Fibroblast of villous mesenchyme (primary cell): Measurements from ENCODE around the gene NOPCHAP1. TPM values are rescaled to one million over a fixed set of nuclear protein-coding genes. Genes with fewer than 3 reads are reported as not detected.

Experiments
- DNase-seq: peaks from one replicate; pipeline ENCODE4 v3.0.0-alpha.2; 2010; ENCODE audit warnings: low read depth
- H3K4me3 ChIP-seq: 2 replicates; pipeline ENCODE4 v1.5.1; 2011; ENCODE audit warnings: low read depth, mild to moderate bottlenecking, low read length
- CTCF ChIP-seq: IDR thresholded peaks from 2 replicates; pipeline ENCODE4 v1.5.1; 2012; ENCODE audit warnings: low read depth, mild to moderate bottlenecking, low read length; ENCODE audit not compliant: insufficient read depth
- total RNA-seq: library from RNA; depleted of rRNA; stranded (reverse); fragments of >200 nt; gene quantifications from 2 replicates; pipeline ENCODE4 v1.2.3, GENCODE V29; 2012

The NOPCHAP1 gene
- total RNA-seq, 1 donor = 7.8 TPM

GRCh38 chr12:105018012-105018411, 31.9 kb downstream of the NOPCHAP1 start:
- no peak for TF ChIP-seq CTCF
- peak; percentile 6 for DNase-seq
- no peak overlapping the region for H3K4me3 ChIP-seq

DNA sequence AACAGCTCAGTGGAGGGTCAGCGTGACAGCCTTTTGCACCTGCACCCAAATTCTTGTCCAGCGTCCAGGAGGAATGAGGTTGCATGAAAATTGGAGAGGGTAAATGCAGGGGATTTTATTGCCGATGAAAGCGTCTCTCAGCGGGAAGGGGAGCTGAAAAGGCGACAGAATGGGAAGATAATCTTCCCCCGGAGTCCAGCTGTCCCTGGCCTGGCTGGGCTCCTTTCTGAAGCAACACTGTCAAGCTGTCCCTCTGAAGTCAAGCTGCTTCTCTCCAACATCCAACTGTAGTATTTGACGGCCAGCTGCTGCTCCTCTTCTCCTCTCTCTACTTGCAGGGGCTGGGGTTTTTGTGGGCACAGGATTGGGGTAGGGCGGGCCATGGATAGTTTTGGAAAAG, 32.7 kb downstream of the NOPCHAP1 start:
- no peak overlapping the region for H3K4me3 ChIP-seq
- no peak for TF ChIP-seq CTCF
- no peak for DNase-seq

DNA sequence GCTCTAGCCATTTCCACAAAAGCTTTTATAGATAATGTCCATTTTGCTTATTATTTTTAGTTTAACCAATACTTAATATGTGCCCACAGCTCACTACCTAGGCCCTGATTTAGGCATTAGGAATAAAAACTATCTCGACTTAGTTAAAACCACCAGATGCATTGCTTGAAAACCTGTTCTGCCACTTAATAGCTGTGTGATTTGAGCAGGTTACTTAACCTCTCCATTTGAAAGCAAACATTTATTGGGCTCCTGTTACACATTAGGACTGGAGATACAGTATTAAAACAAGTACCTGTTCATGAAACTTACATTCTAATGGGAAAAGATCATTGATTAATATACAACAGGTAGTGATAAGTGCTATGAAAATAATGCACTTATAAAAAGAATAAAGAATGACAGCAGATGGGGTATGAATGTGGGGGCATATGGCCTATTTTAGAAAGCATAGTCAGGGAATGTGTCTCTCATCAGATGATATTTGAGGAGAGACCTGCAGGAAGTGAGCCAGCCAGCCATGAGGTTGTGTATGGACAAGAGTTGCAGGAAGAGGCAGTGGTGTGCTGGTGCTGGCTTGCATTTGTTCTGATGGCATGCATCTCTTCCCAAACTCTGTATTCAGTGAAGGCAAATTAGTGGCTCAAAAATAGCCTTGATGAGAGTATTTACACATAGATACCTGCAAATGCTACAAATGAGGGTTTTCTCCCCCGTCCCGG, 34.3 kb downstream of the NOPCHAP1 start:
- H3K4me3 ChIP-seq = no peak overlapping the region
- no peak for DNase-seq
- no peak for TF ChIP-seq CTCF

DNA sequence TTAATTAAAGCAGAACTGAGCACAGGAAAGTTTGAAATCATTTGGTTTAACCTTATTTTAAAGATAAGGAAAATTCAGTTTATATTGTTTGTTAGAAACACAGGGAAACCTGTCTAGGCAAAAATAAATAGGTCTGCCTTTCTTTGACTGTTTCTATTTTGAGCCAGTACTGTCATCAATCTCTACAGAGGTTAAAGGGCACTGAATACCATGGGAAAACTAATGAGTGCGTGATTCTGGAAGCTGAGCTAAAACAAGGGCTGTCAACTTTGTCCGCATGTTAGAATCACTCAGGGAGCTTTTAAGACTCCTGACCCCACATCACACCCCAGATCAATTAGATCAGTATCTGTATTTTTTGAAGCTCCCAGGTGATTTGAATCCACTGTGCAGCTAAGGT, 38.8 kb downstream of the NOPCHAP1 start:
- DNase-seq = no peak
- no peak overlapping the region for H3K4me3 ChIP-seq
- TF ChIP-seq CTCF = no peak

DNA sequence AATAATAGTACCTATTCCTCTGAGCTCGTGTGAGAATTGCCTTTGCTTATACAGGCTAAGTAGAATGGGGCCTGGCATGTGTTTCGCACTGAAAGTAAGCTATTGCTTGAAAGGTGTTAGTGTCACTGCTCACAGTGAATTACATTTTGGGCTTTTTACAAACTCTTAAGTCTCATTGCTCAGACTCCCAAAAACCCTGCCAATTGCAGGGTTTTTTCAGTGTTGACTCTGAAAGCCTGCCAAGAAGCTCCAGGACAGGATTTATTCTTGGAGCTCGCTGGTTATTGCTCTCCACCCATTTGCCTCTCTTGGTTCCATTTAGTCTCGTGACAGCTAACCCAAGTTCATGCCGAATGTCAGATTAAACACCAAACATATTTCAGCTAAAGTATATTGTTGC, 39.8 kb downstream of the NOPCHAP1 start:
- peak; percentile 25 for DNase-seq
- no peak for TF ChIP-seq CTCF
- no peak overlapping the region for H3K4me3 ChIP-seq

GRCh38 chr12:105026411-105026810, 40.3 kb downstream of the NOPCHAP1 start:
- no peak for TF ChIP-seq CTCF
- peak; percentile 12 for DNase-seq

More at GRCh38 chr12:105026411-105026810, 40.3 kb downstream of the NOPCHAP1 start:
- H3K4me3 ChIP-seq = no peak overlapping the region
